ENCODE measurements around the gene APOBEC3C.
"Not testable (repeated sequence)": the region's sequence is repeated elsewhere in the genome, so short reads cannot be mapped to it uniquely, and the experiment has no call there.

DNA sequence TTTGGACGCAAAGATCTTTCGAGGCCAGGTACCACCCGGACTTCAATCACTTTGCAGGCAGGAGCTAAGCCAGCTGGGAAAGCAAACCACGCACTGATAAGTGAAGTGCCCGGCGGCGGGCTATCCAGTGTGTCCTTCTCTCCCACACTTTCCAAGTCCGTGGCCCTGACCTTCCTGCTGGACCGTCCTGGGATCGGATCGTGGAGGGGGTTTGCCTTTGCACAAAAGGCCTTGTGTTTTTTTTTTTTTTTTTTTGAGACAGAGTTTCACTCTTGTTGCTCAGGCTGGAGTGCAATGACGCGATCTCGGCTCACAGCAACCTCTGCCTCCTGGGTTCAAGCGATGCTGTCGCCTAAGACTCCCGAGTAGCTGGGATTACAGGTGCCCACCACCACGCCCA is 29.0 kb downstream of the APOBEC3C start:
- TF ChIP-seq, protein P1, sequence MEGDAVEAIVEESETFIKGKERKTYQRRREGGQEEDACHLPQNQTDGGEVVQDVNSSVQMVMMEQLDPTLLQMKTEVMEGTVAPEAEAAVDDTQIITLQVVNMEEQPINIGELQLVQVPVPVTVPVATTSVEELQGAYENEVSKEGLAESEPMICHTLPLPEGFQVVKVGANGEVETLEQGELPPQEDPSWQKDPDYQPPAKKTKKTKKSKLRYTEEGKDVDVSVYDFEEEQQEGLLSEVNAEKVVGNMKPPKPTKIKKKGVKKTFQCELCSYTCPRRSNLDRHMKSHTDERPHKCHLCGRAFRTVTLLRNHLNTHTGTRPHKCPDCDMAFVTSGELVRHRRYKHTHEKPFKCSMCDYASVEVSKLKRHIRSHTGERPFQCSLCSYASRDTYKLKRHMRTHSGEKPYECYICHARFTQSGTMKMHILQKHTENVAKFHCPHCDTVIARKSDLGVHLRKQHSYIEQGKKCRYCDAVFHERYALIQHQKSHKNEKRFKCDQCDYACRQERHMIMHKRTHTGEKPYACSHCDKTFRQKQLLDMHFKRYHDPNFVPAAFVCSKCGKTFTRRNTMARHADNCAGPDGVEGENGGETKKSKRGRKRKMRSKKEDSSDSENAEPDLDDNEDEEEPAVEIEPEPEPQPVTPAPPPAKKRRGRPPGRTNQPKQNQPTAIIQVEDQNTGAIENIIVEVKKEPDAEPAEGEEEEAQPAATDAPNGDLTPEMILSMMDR (IDR thresholded peaks at IDR 0.05), result not testable (repeated sequence)
- not testable (repeated sequence) for TF ChIP-seq POLR2A (IDR thresholded peaks at IDR 0.05)

All from uterus (tissue), 2 donors.